ENCODE measurements around the gene SLC1A2.

Gene SLC1A2

DNA sequence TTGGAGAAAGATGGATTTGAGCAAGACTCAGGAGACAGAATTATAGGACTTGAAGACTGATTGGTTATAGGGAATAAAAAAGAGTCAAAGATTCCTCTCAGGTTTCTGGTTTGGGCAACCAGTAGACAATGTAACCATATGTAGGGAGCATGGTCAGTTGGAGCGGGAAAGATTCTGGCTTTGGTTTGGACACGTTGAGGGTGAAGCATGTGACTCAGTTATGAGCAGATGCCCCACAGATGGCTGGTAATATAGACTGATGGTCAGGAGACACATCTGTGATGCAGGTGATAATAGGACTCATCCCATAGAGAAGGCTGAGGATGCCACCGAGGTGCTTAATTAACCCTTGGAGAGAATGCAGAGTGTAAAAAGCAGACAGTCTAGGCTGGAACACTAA, 148.3 kb downstream of the SLC1A2 start:
- no peaks in the 10 kb centered on the region for H3K9me2 ChIP-seq (replicated peaks; ENCODE audit: low read depth, low read length)
- no peaks in the 10 kb centered on the region for H3K36me3 ChIP-seq (ENCODE audit: insufficient read depth, low read length)
- peaks cover 8% of the 10 kb centered on the region for H3K4me1 ChIP-seq (ENCODE audit: insufficient read depth, low read length, poor library complexity, severe bottlenecking)
- no peak overlapping the region for H2AFZ ChIP-seq (ENCODE audit: low read length)
- no peak overlapping the region for H3K4me2 ChIP-seq (ENCODE audit: low read depth, low read length, poor library complexity, severe bottlenecking)
- H3K9me3 ChIP-seq (ENCODE audit: insufficient read depth, low read depth, low read length), result no peaks in the 10 kb centered on the region
- no peaks in the 10 kb centered on the region for H3K79me2 ChIP-seq (ENCODE audit: insufficient read depth, low read length)
- TF ChIP-seq, protein P1, sequence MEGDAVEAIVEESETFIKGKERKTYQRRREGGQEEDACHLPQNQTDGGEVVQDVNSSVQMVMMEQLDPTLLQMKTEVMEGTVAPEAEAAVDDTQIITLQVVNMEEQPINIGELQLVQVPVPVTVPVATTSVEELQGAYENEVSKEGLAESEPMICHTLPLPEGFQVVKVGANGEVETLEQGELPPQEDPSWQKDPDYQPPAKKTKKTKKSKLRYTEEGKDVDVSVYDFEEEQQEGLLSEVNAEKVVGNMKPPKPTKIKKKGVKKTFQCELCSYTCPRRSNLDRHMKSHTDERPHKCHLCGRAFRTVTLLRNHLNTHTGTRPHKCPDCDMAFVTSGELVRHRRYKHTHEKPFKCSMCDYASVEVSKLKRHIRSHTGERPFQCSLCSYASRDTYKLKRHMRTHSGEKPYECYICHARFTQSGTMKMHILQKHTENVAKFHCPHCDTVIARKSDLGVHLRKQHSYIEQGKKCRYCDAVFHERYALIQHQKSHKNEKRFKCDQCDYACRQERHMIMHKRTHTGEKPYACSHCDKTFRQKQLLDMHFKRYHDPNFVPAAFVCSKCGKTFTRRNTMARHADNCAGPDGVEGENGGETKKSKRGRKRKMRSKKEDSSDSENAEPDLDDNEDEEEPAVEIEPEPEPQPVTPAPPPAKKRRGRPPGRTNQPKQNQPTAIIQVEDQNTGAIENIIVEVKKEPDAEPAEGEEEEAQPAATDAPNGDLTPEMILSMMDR (conservative IDR thresholded peaks at IDR 0.05; ENCODE audit: low read length), result no peak
- TF ChIP-seq EZH2phosphoT487 (IDR thresholded peaks at IDR 0.05; ENCODE audit: borderline replicate concordance), result no peak
- H3K9ac ChIP-seq (ENCODE audit: low read depth, low read length, poor library complexity, severe bottlenecking), result no peak overlapping the region
- H4K20me1 ChIP-seq (ENCODE audit: insufficient read depth, low read length, poor library complexity, severe bottlenecking), result no peaks in the 10 kb centered on the region
- no peak overlapping the region for H3K4me3 ChIP-seq (ENCODE audit: low read length, poor library complexity, severe bottlenecking)
- H3K27me3 ChIP-seq (ENCODE audit: insufficient read depth, low read length, poor library complexity, severe bottlenecking), result no peaks in the 10 kb centered on the region
- no peaks in the 10 kb centered on the region for H3F3A ChIP-seq (ENCODE audit: low read depth)

DNA sequence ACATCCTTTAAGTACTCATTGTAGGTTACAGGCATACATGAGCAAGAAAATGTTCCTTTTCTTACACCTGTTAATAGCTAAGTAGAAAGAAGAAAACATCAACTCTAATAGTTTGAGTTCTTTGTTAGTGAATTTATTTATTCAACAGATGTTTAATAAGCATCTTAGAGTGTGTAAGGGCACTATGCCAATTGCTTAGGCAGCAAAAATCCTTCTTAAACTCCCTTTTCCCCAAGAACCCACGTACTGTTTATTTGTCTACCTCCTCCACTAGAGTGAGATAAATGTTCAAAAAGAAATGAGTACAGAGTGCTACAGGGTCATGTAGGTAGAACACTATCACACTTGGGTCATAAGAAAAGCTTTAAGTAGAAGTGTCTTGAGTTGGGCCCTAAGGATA, 149.0 kb downstream of the SLC1A2 start:
- H3K9ac ChIP-seq (ENCODE audit: low read depth, low read length, poor library complexity, severe bottlenecking), result no peak overlapping the region
- TF ChIP-seq EZH2phosphoT487 (IDR thresholded peaks at IDR 0.05; ENCODE audit: borderline replicate concordance), result no peak
- TF ChIP-seq, protein P1 (conservative IDR thresholded peaks at IDR 0.05; ENCODE audit: low read length), result no peak
- H2AFZ ChIP-seq (ENCODE audit: low read length), result no peak overlapping the region
- no peaks in the 10 kb centered on the region for H3K9me2 ChIP-seq (replicated peaks; ENCODE audit: low read depth, low read length)
- no peaks in the 10 kb centered on the region for H3K9me3 ChIP-seq (ENCODE audit: insufficient read depth, low read depth, low read length)
- no peak overlapping the region for H3K4me3 ChIP-seq (ENCODE audit: low read length, poor library complexity, severe bottlenecking)
- H3F3A ChIP-seq (ENCODE audit: low read depth), result no peaks in the 10 kb centered on the region
- H3K36me3 ChIP-seq (ENCODE audit: insufficient read depth, low read length), result no peaks in the 10 kb centered on the region
- no peaks in the 10 kb centered on the region for H3K79me2 ChIP-seq (ENCODE audit: insufficient read depth, low read length)
- H3K27me3 ChIP-seq (ENCODE audit: insufficient read depth, low read length, poor library complexity, severe bottlenecking), result no peaks in the 10 kb centered on the region
- H3K4me1 ChIP-seq (ENCODE audit: insufficient read depth, low read length, poor library complexity, severe bottlenecking), result peaks cover 8% of the 10 kb centered on the region
- no peak overlapping the region for H3K4me2 ChIP-seq (ENCODE audit: low read depth, low read length, poor library complexity, severe bottlenecking)
- H4K20me1 ChIP-seq (ENCODE audit: insufficient read depth, low read length, poor library complexity, severe bottlenecking), result no peaks in the 10 kb centered on the region

DNA sequence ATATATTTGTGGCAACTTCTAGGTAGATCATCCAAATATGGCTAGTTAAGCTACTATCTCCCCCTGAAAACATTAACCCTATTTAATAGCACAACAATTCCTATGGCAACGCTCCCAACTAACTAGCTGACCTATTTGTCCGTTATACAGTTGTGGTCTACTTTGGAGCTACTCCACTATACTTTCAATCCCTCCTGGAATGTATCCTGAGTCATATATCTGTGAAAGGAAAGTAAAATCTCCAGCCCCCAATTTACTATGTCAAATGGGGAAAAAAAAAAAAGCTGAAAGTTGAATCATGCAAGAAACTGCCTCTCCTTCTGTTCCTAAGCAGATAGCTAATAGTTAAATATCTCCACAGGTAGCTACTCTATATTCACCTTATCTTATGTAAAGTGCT, 151.9 kb downstream of the SLC1A2 start:
- Histone ChIP-seq H3K9ac (ENCODE audit: low read depth, low read length, poor library complexity, severe bottlenecking) (no peak overlapping the region), H2AFZ (ENCODE audit: low read length) (no peak overlapping the region), H3K36me3 (ENCODE audit: insufficient read depth, low read length) (no peaks in the 10 kb centered on the region), H3K4me2 (ENCODE audit: low read depth, low read length, poor library complexity, severe bottlenecking) (no peak overlapping the region), H3K4me3 (ENCODE audit: low read length, poor library complexity, severe bottlenecking) (no peak overlapping the region), H3K4me1 (ENCODE audit: insufficient read depth, low read length, poor library complexity, severe bottlenecking) (peaks cover 4% of the 10 kb centered on the region), H4K20me1 (ENCODE audit: insufficient read depth, low read length, poor library complexity, severe bottlenecking) (no peaks in the 10 kb centered on the region), H3K27me3 (ENCODE audit: insufficient read depth, low read length, poor library complexity, severe bottlenecking) (no peaks in the 10 kb centered on the region), H3K9me3 (ENCODE audit: insufficient read depth, low read depth, low read length) (no peaks in the 10 kb centered on the region), H3K79me2 (ENCODE audit: insufficient read depth, low read length) (no peaks in the 10 kb centered on the region), H3F3A (ENCODE audit: low read depth) (no peaks in the 10 kb centered on the region), H3K9me2 (replicated peaks; ENCODE audit: low read depth, low read length) (no peaks in the 10 kb centered on the region)
- no peak for TF ChIP-seq EZH2phosphoT487 (IDR thresholded peaks at IDR 0.05; ENCODE audit: borderline replicate concordance)
- TF ChIP-seq, protein P1 (conservative IDR thresholded peaks at IDR 0.05; ENCODE audit: low read length), result no peak

All from Loucy (cell line).